ENCODE data around the gene TMEM52.
"Not testable (repeated sequence)": the region's sequence is repeated elsewhere in the genome, so short reads cannot be mapped to it uniquely, and the experiment has no call there.

The TMEM52 gene

GRCh38 chr1:1938613-1939295 is 19.7 kb upstream of the TMEM52 start:
- no peak for DNase-seq
- no peak overlapping the region for H3K4me3 ChIP-seq (ENCODE audit: low read depth, low read length)
- no peak for TF ChIP-seq CTCF (IDR thresholded peaks at IDR 0.05; ENCODE audit: low read depth, low read length)
- no peaks in the 10 kb centered on the region for H3K36me3 ChIP-seq
- H3K9me3 ChIP-seq: no peaks in the 10 kb centered on the region
- H3K4me1 ChIP-seq: peaks cover 2% of the 10 kb centered on the region; the same call in 1 of the 2 replicates
- H3K27me3 ChIP-seq: no peaks in the 10 kb centered on the region

- DNase-seq: no peak
- Histone ChIP-seq H3K4me1 (no peaks in the 10 kb centered on the region), H3K36me3 (no peaks in the 10 kb centered on the region), H3K27me3 (no peaks in the 10 kb centered on the region), H3K4me3 (ENCODE audit: low read depth, low read length) (no peak overlapping the region), H3K9me3 (no peaks in the 10 kb centered on the region)
- TF ChIP-seq CTCF (IDR thresholded peaks at IDR 0.05; ENCODE audit: low read depth, low read length): no peak
These were observed 19.1 kb upstream of the TMEM52 start for GRCh38 chr1:1938276-1938573.

- TF ChIP-seq CTCF (IDR thresholded peaks at IDR 0.05; ENCODE audit: low read depth, low read length): no peak
- H3K27me3 ChIP-seq: no peaks in the 10 kb centered on the region
These were observed 18.6 kb upstream of the TMEM52 start for GRCh38 chr1:1937549-1938275.

GRCh38 chr1:1937061-1937460 is 18.0 kb upstream of the TMEM52 start:
- H3K36me3 ChIP-seq: no peaks in the 10 kb centered on the region
- DNase-seq: no peak
- H3K9me3 ChIP-seq: no peaks in the 10 kb centered on the region
- H3K4me1 ChIP-seq: no peaks in the 10 kb centered on the region
- no peak overlapping the region for H3K4me3 ChIP-seq (ENCODE audit: low read depth, low read length)
- no peaks in the 10 kb centered on the region for H3K27me3 ChIP-seq
- no peak for TF ChIP-seq CTCF (IDR thresholded peaks at IDR 0.05; ENCODE audit: low read depth, low read length)

More at GRCh38 chr1:1937549-1938275, 18.6 kb upstream of the TMEM52 start:
- DNase-seq: no peak
- Histone ChIP-seq H3K36me3 (no peaks in the 10 kb centered on the region), H3K4me3 (ENCODE audit: low read depth, low read length) (no peak overlapping the region), H3K9me3 (no peaks in the 10 kb centered on the region), H3K4me1 (no peaks in the 10 kb centered on the region)

GRCh38 chr1:1934848-1935247 is 15.8 kb upstream of the TMEM52 start:
- DNase-seq; H3K36me3 ChIP-seq; H3K9me3 ChIP-seq; H3K27me3 ChIP-seq; H3K4me3 ChIP-seq (ENCODE audit: low read depth, low read length); H3K4me1 ChIP-seq: not testable (repeated sequence)

GRCh38 chr1:1929639-1930545 is 10.8 kb upstream of the TMEM52 start:
- H3K27me3 ChIP-seq: no peaks in the 10 kb centered on the region
- DNase-seq: no peak
- no peaks in the 10 kb centered on the region for H3K36me3 ChIP-seq
- no peaks in the 10 kb centered on the region for H3K4me1 ChIP-seq
- no peak overlapping the region for H3K4me3 ChIP-seq (ENCODE audit: low read depth, low read length)
- no peak for TF ChIP-seq CTCF (IDR thresholded peaks at IDR 0.05; ENCODE audit: low read depth, low read length)
- no peaks in the 10 kb centered on the region for H3K9me3 ChIP-seq
